ENCODE measurements around the gene TRMT1.

TRMT1 gene

DNA sequence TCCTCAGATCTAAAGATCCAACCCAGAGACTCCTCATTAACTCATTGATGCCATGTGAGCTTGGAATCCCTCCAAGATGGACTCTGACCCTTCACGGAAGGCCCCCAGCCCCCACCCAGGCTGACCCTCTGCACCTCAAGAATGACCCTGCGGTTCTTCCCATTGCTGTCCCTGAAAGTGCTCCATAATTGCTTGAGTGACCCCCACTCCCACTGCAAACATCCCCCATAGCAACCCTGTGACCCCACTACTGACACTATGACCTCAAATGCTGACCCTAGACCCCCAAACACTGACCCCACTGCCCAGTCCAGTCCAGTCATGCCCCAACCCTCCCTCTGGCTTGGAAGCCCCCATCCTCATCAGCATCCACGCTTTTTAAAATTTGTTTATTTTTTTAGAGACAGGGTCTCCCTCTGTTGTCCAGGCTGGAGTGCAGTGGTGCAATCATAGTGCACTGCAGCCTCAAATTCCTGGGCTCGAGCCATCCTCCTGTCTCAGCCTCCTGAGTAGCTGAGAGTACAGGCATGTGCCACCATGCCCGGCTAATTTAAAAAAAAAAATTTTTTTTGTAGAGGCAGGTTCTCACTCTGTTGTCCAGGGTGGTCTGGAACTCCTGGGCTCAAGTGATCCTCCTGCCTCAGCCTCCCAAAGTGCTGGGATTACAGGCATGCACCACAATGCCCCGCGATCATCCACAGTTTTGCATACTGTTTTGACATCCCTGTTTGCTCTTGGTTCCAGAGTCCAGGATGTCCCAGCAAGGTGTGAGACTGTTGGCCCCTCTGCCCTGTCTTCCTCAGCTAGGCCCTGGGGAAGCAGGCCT is 14.7 kb downstream of the TRMT1 start:
- DNase-seq, result no peak

DNA sequence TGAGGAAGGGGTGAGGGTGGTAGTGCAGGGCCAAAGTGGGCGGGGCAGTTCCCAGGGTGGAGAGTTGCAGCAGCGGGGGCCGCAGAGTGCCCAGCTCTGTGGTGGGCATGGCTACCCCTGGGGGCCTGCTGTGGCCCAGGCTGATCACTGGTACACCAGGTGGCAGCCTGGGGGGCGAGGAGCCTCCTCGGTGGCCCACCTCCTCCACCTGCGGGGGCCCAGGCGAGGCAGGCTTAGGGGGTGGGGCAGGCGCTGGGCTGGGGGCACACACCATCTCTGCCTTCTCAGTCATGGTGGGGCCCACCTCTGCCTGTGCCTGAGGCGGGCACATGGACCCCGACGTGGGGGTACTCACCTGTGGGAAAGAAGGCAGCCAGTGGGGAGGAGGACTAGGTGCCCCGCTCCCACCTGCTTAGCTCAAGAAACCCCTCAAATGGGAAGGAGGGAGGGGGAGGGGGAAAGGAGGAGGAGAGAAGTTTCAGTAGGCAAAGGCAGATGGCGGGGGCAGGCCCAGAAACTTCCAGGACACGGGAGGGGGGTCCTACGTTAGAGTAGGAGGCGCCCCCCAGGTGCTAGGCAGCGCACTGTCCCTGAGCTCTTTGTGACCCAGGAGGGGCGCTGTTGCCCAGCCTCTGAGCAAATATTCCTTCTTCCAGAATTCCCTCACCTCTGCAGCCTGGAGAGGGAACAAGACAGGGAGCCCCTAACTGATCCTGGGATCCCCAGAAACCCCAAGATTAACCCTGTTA is 15.5 kb downstream of the TRMT1 start:
- no peak for DNase-seq

DNA sequence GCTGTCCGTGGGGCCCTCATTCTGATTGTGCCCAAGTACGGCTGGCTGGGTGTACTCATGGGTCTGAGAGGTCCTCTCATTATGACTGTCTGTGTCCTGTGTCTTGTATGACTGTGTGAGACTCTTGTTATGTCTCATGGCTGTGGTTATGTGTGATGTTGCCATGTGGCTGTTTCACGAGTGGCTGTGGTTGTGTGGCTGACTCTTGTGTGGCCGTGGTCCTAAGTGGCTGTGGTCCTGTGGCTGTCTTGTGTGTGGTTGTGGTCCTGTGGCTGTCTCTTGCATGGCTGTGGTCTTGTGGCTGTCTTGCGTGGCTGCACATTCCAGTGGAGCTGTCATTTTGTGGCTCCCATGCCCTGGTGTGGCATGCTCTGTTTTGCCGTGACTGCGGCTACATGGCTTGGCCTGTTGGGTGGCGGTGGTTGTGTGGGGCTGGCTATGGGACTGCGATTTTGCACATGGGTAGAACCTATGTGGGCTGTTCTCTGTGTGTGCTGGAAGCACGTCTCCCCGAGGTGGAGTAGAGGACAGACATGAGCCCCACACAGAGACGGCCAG is 16.4 kb downstream of the TRMT1 start:
- no peak for DNase-seq

DNA sequence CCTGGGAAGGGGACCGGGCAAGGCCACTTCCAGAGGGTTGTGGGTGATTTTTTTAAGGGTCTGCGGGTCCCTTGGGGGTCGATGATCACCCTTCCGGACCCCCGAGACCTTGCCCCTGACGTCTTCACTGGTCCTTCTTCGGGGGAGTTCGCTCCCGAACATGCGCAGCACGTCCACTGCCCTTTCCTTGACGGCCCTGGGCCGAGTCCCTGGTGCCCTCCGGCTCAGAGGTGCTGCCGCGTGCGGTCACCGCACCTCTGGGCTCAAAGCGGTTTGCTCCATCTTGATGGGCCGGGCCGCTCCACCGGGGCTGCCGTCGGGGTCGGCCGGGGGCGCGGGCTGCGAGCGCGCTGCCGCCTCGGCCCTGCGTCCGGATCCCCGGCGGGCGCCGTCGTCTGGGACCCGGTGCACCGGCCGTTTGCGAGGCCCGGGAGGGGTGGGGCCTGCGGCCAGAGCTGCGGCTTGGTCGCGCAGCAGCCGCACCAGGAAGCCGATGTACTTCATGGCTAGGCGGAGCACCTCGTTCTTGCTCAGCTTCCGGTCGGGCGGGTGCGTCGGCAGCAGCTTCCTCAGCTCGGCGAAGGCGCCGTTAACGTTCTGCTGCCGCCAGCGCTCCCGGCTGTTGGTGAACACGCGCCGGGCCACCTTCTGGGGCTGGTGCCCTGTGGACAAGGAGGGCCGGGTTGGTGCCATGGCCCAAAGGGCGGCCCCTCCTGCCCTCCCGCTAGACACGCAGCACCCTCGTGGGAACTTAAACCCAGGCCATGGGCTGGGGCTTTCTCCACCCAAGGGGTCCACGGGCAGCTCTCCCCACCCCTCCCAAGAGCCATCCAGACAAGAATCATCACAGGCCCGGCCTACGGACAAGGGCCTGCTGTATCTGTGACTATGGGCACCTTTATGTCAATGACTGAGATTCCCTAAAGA is 17.2 kb downstream of the TRMT1 start:
- DNase-seq, result peak; percentile 54

DNA sequence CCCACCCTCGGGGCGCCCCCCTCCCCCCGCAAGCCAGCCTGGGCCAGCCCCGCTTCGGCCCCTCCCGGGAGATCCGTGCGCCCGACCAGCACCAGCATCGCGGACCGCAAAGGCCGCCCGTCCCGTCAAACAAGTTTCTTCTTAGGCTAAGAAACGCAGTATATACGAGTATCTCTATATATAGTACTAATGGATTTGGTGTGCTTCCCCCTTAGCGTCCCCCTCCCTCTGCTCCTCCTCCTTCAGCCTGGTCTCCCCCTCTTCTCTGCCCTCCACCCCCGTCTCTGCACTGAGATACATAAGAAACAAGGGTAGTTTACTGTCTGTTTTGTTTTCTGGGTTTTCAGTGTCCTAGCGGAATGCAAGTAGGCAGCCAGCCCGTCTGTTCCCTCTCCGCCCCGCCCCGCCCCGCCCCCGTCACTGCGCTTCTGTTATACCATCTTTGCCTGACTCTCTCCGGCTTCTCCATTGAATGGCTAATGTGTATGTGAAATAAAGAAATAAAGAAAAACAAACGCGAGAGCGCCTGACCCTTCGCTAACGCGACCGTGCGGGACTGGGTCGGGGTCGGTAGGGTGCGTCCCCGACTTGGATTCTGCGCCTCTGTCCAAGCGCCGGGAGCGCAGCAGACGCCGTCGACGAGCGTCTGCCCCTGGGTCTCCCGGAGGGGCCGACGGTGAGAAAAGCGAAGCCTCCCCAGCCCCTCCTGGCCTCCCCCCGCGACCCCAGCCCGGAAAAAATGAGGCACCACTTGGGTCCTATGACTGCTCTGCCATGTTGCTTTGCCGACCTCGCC is 18.1 kb downstream of the TRMT1 start:
- no peak for DNase-seq

DNA sequence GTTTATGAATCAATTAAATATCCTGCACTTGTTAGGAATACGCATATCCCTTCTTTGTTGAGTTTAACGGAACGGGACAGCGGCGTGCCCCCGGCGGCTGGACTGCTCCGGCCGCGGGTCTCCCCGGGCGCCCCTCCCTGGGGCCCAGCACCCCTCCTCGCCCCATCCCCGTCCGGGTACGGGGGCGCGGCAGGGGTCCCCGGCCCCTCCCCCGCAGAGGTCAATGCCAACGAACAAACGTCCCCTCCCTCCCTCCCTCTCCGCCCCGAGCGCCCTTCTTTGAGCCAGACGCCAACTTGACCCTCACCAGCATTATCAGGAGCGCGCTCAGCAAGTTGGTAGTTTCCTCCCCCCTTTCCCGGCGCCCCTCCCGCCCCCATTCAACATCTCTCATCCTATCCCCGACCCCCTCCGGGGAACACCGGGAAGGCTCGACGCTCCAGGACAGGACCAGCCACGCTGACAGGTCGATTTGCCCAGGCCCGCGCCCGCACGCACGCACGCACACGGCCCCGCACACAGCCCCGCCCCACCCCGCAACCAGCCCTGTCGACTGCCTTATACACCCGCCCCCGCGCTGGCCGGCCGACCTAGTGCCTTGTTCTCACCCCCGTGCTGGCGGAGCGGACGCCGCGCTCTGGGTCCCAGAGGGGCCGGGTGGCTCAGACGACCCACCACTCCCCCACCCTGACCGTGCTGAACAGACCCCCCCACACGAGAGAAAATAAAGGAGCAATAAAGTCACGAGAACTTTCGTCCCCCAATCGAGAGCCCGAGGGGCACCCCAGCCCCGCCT is 18.9 kb downstream of the TRMT1 start:
- no peak for DNase-seq

- no peak for DNase-seq
These were observed 19.5 kb downstream of the TRMT1 start for GRCh38 chr19:13097033-13097462.

- peak; percentile 45 for DNase-seq
These were observed 20.3 kb downstream of the TRMT1 start for GRCh38 chr19:13095934-13096927.

GRCh38 chr19:13095393-13095784 is 21.2 kb downstream of the TRMT1 start:
- peak; percentile 69 for DNase-seq

GRCh38 chr19:13094771-13095392 is 21.7 kb downstream of the TRMT1 start:
- DNase-seq, result no peak

DNA sequence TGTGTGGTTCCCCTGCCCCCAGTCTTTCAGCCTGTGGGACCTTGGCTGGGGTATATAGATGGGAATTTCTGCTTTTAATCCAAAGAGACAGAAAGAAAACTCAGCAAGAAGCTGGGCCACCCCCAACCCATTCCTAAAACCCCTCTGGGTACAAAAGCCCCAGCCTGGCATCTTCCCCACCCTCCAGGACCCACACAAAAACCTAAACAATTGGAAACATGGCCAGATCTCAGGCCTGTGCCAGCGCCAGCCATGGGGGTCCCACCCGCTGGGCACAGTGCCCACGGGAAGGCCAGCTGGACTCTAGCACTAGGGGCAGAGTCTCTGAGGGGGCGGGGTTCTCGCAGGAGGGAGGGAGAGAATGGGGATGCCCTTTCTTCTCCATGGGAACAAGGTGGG is 22.4 kb downstream of the TRMT1 start:
- DNase-seq, result no peak

- no peak for DNase-seq
These were observed 23.0 kb downstream of the TRMT1 start for GRCh38 chr19:13093407-13094105.

GRCh38 chr19:13092606-13093235 is 23.8 kb downstream of the TRMT1 start:
- no peak for DNase-seq

DNA sequence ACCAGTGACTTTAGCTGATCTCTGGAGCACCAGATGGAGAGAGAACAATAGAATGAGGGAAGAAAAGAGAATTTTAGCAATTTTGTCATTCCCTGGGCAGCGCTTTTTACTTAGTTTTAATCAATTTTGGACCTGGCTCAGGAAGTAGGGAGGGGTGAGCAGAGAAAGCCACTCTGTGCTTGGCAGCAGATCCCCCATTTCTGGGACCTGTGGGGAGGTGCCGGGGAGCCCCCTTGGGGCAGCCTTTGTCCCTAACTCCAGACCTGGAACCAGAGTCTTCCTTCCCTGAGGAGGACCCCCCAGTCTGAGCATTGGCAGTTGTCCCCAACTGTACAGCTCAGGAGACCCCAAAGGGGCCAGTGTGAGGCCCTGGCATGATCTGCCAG is 24.4 kb downstream of the TRMT1 start:
- DNase-seq, result no peak

GRCh38 chr19:13091400-13092157 is 25.0 kb downstream of the TRMT1 start:
- DNase-seq, result no peak

DNA sequence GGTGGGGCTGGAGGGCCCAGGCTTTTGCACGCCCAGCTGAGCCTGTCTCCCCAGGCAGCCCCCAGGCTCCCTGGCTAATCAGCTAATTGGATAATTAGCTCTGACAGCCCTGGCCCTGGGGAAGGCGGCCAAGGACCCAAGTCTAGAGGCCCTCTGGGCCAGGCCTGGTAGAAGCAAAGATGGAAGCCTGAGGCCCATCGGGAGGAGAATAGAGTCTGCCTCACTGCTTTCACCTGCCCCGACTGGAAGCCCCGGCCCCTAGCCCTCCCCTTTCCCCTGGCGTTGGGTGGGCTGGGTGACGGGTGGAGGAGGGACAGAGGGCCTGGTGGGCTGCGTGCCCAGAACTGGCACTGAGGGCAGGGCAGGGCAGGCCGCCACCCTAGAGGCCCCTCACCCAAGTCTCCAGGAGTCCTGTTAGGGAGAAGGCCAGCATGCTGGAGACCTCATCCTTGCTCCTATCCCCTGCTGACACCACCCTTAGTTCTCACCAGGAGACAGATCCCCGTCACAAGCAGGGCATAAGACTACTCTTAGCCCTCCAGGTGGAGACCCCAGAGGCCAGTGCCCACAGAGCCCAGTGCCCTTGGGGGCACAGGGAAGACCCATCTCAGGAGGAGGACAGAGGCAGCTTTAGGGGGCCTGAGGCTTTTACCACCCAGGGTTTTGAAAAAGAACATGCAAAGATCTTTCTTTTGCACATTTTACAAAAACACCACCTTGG is 25.9 kb downstream of the TRMT1 start:
- no peak for DNase-seq

Data from NCI-H510A (cell line).